ENCODE results near the gene STAT3. TPM values are rescaled to one million over a fixed set of nuclear protein-coding genes. Genes with fewer than 3 reads are reported as not detected.

The STAT3 gene
- total RNA-seq, 1 experiment from 2014 or later, result 61.0 TPM

- H2AFZ ChIP-seq (ENCODE audit: low read depth, low read length, poor library complexity, severe bottlenecking), result no peak overlapping the region
- ChIA-PET RAD21 (ENCODE audit: low non-redundant PET in 1 of 2, low total read pairs in 2 of 2, uncharacterized antibody in 2 of 2, unreplicated experiment in 2 of 2) (no interaction called here), POLR2A (interaction anchor here (0.8 kb wide), 1 partner anchor 9 kb away, joined by 3 read pairs; no protein-coding TSS in a partner anchor), CTCF (no interaction called here)
- H3K27ac ChIP-seq (ENCODE audit: low read depth, low read length), result no peak overlapping the region
- no peak overlapping the region for H3K4me2 ChIP-seq (ENCODE audit: low read length)
- ATAC-seq (no peak), DNase-seq (ENCODE audit: low read depth, low spot score) (no peak)
- H3K27me3 ChIP-seq (ENCODE audit: insufficient read depth, low read length), result no peaks in the 10 kb centered on the region
- no peaks in the 10 kb centered on the region for H3K36me3 ChIP-seq (ENCODE audit: control insufficient read depth in 1 of 2, insufficient read depth in 2 of 2, low read length in 2 of 2)
- no peaks in the 10 kb centered on the region for H3K9me3 ChIP-seq (ENCODE audit: control insufficient read depth in 1 of 2, insufficient read depth in 1 of 2, low read depth in 1 of 2, low read length in 2 of 2)
- H3K4me3 ChIP-seq (replicated peaks in 1 of 2; ENCODE audit: low read depth in 1 of 2, low read length in 2 of 2), result no peak overlapping the region
- H3K9me2 ChIP-seq (ENCODE audit: insufficient read depth), result no peaks in the 10 kb centered on the region
- no peak for TF ChIP-seq ZNF274 (IDR thresholded peaks at IDR 0.05; ENCODE audit: low read depth, low read length)
- no peak for TF ChIP-seq REST (IDR thresholded peaks at IDR 0.05; ENCODE audit: low read depth)
- TF ChIP-seq CBX3 (IDR thresholded peaks at IDR 0.05; ENCODE audit: low read depth), result no peak
- no peak for TF ChIP-seq TCF7L2 (IDR thresholded peaks at IDR 0.05; ENCODE audit: borderline replicate concordance, extremely low read depth, insufficient read depth, insufficient read length)
- TF ChIP-seq YY1 (IDR thresholded peaks at IDR 0.05; ENCODE audit: extremely low read depth, insufficient replicate concordance, low read depth, low read length), result no peak
- no peak for TF ChIP-seq EZH2 (IDR thresholded peaks at IDR 0.05)
- no peak for TF ChIP-seq SP1 (IDR thresholded peaks at IDR 0.05; ENCODE audit: low read depth)
- TF ChIP-seq CEBPB (IDR thresholded peaks at IDR 0.05; ENCODE audit: low read depth), result no peak
- no TSS peak for BruUV-seq (replicated peaks)
- intact Hi-C loops (cut with micrococcal nuclease), result no loop called here
- H3K9ac ChIP-seq (ENCODE audit: low read length), result no peak overlapping the region
- no peaks in the 10 kb centered on the region for H3K4me1 ChIP-seq (ENCODE audit: control insufficient read depth in 1 of 2, insufficient read depth in 2 of 2, low read length in 2 of 2)
- H4K20me1 ChIP-seq (ENCODE audit: insufficient read depth), result no peaks in the 10 kb centered on the region
- H3K79me2 ChIP-seq (ENCODE audit: insufficient read depth, low read length), result no peaks in the 10 kb centered on the region
Measured at GRCh38 chr17:42286411-42287221, 101.6 kb downstream of the STAT3 start.
